GM19328 (cell line): ENCODE data around the gene SLC40A1.

Source experiments
- ATAC-seq: cut with Tn5 transposase; IDR thresholded peaks from one replicate; pipeline ENCODE4 v1.9.1; 2021; ENCODE audit warnings: mild to moderate bottlenecking, moderate library complexity; ENCODE audit not compliant: unreplicated experiment

The SLC40A1 gene

DNA sequence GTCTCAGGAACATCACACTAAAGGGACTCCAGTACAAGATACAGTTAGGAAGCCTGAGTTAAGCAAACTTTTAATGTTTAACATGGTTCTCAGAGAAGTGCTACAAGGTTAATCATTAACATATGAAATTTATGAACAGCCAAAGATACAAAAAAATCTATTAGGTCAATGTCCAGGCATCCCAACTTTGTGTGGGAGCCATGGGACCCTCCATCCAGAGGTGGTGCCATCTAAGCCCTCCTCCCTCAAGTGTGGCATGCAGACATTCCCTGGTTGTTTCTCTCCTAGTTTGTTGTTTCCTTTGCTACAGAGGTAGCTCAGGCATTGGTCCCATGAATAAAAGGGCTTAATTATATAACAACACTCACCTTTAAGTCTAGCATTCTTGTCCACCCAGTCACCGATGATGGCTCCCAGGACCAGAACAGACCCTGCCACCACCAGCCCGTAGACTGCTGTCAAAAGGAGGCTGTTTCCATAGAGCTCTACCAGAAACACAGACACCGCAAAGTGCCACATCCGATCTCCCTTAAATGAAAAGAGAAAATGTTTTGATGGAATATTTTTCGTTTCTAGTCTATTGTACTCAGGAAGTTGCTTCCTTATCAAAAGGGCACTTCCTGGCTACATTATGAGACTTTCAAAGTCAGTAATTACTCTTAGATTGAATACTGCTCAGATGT is 5.7 kb downstream of the SLC40A1 start:
- ATAC-seq = no peak

DNA sequence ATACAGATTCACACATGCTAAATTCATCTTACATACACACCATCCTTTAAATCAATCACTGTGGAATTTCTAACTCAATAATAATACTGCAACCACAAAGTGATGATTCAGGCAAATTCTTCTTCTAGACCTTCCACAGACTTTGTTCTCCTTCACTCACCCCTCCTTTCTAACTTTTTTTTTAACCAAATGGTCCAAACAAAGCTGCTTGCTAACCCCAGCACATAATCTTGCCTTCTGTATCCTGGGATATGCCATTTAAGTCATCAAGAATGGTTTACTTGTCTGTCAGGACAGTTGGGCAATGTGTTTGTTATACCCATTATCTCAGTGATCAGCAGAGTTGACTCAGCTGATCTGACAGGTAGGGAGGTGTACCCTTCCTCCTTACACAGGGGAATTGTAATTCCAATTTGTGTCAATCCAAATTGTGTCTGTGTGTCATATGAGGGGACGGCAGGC is 10.0 kb downstream of the SLC40A1 start:
- no peak for ATAC-seq

DNA sequence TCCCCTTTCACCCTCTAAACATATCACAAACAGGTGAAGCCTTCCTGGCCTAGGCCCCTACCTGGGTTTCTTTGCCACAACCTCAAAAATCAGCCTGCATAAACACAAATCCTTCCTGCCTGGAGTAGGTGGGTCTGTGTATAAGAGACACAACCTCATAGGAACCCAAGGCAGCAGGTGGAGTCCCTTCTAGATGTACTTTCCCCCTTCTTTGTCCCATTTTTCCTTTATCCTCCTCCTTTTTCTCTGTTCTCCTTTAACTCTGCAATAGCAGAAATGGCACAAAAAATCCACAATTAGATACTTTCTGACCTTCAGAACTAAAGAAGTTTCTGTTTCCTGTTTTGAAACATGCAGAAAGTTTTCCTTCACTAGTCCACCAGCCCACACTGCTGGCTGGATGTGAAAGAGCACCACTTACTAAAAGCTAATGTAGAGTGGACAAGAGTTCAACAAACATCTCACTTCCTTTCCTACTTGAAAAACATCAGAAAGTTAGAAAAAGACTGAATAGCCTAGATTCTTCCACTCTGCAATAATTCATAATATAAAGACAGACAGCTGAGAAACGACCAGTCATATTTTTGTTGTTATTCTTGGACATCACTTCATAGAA is 11.2 kb downstream of the SLC40A1 start:
- no peak for ATAC-seq

DNA sequence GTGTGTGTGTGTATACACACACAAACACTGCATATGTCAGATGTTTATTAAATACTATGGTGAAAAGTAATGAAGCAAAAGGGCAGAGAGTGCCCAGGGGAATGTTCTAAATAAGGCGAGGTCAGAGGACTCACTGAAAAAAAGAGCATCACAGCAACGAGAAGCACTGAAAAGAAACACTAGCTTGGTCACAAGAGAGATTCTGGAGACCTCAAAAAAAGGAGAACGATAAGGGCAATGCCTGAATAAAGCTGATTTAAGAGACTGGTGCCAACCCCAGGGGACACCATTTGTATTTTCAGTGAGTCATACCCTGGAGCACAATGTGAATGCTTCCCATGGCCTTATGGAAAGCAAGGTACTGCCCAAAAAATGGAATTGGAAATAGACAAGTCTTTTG is 14.5 kb downstream of the SLC40A1 start:
- ATAC-seq = no peak

DNA sequence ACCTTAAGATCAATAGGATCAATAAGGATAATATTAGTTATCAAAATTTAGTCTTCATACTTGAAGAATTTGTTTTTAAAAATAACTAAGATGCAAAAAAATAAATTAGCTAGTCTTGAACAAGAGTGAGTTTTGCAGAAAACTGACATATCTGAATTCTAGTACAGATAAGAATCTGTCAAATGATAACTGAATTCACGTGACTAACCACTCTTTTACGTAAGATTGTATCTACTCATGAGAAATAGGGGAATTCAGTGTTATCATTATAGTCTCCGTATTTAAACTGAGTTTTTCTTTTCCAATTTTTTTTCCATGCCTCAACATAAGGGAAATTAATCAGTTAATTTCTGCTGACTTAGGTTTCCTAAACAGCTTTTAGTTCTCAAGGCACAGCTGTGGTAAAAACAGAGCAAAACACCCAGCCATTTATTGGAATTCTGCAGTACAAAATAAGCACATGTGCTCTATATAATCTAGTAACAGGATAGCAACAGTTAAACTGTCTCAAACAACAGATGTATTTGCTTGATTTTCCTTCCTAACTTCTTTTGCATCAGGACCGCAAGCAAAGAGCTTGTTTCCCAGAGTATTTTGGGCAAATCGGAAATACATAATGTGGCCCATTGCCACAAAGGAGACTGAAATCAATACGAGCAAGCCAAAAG is 19.1 kb downstream of the SLC40A1 start:
- no peak for ATAC-seq

DNA sequence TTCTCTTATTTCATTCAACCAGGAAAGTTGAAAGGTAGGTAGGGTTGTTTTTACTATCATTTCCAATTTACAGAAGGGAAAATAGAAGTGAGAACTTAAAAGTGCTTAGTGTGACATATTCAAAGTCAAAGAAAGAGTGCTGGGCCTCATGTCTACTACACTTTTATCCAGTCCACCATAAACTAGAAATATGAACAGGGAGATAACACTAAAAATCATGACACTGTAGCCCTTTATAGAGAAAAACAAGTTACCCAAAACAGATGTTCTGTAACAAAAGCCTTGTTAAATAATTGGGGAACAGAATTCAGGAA is 20.4 kb downstream of the SLC40A1 start:
- no peak for ATAC-seq

DNA sequence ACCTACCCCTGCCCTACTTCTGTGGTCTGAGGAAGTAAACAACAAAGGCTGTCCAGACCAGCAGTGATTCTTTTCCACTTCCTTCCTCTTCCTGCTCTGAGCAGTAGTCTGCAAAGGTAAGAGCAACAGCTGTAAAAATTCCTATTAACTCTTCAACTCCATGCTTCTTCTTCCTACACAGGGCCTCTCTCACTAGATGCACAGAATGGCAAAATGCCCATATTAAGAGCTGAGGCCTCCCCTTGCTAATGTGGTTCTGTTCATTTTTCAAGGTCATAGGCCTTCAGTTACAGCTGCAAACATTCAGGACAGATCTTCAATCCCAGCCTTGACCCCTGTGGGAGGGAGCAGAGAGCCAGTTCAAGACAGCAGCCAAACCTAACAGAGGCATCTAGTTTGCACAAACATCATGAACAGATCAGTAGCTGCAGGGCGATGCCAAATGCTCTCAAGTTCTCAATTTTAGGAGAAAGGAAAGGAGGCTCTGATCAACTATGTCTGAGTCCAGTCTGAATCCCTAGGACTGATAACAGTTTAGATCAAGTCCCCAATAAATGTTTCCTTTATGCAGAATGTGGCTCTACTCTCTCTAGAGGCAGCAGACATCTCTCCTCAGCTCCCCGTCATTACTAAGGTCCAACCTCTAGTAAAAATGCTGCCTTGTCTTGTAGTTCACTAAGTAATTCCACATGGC is 20.9 kb downstream of the SLC40A1 start:
- ATAC-seq = no peak

DNA sequence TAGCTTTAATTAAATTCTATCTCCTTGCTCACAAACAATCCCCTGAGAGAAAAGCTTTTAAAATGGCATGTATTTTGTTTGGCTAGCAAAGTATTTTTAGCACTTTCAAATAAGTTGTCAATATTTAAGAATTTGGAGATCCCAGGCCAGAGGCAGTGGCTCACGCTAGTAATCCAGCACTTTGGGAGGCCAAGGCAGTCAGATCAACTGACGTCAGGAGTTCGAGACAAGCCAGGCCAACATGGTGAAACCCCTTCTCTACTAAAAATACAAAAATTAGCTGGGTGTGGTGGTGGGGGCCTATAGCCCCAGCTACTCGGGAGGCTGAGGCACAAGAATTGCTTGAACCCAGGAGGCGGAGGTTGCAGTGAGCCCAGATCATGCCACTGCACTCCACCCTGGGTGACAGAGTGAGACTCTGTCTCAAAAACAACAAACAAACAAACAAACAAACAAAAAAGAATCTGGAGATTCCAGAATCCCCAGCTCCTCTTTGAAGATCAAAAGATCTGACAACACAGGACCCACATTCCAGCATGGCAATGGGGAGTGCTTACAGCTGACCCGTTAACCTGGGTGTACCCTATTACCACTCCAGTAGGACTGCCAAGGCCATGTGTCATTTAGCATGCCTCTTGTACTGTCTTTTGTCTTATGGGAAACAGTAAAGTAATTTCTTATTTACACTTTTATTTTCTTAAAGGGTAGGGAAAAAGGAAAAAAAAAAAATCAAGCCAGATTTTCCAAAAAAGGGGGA is 21.9 kb downstream of the SLC40A1 start:
- no peak for ATAC-seq

DNA sequence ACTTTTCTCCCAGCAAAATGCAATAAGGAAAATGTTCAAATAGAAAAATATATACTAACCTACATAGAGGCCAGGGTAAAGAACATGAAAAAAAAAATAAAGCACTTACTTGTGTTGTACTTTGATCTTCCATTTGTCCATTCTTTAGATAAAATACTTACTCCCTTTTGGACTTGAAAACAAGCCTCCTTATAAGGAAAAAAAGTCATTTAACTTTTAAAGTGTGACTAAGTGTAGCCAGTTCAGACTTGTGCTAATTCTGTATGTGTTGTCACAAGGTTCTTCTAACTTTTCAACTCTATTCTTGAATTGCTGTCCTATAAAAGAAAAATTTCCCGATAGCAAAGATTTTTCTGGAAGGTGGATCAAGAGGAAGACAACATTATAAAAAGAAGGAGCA is 23.2 kb downstream of the SLC40A1 start:
- no peak for ATAC-seq

DNA sequence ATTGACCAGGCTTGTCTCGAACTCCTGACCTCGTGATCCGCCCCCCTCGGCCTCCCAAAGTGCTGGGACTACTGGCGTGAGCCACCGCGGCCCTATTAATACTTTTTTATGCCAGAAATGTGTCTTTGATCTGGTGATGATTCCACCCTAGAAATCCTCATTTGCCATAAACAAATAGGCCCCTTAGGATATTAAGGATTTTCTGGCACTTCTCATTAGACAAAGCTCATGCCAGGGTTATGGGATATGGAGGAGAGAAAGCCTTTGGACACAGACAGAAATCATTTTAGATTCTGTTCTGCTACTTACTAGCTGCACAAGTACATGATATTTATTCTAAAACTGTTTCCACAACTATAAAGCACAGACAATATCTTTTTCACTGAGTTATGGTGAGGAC is 24.1 kb downstream of the SLC40A1 start:
- ATAC-seq = no peak

DNA sequence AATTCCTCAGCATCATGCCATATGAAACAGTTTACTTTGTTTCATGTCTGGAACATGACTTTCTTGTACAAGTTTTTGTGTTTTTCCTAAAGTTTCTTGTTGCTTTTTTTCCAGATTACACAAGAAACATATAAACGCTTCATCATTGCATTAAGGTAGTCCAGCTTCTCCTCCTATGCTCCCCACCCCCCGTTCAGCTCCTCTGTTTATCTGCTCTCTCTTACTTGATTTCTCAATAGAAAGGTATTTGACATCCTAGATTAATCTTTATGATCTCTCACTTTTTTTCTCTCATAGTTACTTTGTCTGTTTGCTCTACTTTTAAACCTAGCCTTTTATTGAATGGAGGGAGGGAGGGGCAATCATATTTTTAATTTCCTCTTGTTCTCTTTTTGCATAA is 25.4 kb downstream of the SLC40A1 start:
- no peak for ATAC-seq

DNA sequence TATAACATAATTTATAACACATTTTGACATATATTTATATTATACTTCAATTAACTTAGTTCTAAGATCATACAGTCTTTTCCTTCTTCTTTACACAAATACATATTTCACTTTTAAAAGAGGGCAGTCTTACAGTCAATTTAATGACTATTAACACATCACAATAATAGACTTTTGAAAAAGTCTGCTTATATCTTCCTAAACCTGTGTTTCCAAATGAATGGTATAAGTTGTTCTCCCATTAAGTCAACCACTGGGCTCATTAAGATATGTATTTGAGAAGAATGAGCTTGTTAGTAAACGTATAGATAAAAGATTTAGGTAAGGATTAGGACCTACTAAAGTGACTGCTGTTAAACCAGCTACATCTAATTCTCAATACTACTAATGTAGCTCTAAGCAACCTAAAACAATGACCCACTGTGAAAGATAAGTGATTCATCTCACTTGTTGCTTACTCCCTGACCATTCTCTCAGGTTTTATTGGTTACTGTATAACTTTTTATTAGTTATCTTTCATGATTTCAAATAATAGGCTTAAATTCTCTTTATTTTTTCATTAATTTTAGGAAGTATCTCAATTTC is 27.0 kb downstream of the SLC40A1 start:
- no peak for ATAC-seq

DNA sequence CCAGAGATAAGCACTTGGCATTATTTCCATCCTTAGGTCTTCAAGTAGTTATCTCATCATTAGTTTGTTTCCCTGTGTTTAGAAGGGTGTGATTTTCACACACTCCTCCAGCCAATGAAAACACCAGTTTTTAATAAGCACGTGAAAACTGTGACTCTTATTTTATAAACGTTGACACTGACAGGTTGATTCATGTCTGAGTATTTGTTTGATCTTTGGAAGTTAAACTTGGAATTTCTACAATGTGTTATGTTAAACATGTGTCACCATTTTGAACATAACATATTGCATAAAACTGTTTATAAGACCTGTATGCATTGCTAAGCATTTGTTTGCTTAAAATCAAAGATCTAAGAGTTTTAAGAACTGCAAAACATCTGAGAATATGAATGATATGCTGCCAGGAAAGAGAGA is 27.6 kb downstream of the SLC40A1 start:
- ATAC-seq = no peak

DNA sequence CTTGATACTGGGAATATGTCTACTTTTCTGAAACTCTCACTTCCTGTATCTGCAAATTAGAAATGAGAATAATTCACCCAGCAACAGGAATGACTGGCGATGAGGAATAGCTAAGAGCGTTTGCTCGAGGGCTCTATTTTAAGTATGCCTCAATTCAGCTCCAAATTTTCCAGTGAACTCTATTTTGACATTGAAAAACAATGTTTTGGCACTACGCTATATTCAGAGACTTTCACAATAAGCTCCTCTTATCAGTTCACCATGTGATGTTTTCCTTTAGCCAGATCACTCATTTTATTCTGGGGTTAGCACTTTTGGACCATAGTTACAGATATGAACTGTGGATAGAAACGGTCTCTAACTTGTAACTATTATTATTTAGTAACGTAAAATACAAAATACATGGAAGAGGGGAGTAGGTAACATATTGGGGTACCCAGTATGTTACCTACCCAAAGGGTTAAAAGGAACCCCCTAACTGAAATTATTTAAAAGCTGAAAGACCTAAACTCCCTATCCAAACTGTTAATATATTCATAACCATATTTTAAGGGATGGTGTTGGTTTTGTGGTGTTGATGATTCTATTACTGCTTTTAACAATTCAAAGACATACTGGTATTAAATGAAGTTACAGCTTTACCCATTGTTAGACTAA is 28.1 kb downstream of the SLC40A1 start:
- no peak for ATAC-seq

DNA sequence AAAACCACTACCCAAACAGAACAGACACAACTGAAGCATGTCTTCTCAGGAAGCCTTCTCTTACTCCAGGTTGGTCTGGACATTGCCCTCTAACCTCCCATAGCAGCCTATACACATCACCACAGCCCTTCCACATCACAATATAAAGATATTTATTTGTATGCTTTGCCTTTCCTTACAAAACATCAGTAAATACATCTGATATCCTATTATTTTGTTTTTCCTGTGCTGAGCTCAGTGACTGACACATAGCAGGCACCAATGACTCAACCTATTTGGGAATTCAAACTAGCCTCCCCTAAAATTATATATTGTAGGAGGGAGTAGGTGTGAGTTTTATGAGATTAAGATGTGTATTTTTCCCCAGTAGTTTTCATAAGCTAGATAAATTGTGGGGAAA is 28.8 kb downstream of the SLC40A1 start:
- no peak for ATAC-seq

DNA sequence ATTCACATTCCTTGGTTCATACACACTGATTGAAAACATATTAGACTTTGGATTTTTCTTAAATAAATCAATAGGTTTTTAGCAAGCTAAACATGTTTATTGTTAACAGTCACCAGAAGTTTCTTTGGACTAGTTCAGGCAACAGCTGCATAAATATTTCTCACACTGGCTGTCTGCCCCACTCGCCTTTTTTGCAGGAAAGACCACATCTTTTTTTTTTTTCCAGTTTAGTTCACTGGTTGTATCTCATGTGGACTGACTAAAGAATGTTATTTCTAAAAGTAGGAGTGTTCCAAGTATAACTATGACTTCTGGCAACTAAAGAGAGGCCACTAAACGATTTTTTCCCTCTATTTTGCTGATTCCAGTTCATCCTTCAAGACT is 31.1 kb downstream of the SLC40A1 start:
- ATAC-seq = no peak

DNA sequence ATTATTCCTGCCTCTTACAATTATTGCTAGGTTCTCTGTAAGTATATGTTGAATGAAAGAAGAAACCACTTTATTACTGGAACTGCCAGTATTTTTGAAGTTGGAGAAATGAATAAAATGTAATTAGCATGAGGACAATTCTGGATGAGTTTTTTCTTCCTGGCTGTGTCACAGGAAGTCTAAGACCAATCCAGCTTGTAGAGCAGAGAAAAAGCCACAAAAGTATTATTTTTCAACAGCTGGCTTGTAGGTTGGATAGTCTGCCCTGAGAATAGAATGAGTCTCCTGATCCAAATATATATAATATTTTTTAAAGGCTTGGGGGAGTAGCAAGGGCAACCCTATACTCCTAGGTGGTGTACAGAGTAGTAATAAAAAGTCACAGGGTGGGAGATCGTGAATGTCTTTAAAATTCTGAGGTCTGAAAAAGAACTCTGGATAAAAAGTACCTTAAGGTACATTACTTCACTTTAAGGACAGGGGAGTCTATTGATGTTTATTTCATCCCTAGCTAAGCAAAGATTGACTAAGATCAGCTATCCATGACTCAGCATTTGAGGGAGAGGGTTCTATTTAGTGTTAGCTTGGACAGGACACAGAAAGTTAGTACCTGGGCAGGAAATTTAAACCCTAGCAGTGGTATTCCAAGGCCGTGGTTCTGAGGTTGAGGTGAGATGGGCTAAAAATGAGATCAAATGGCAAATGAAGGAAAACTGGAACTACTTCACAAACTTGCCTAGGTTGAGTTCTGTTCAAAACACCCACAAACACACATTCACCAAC is 31.7 kb downstream of the SLC40A1 start:
- ATAC-seq = no peak

DNA sequence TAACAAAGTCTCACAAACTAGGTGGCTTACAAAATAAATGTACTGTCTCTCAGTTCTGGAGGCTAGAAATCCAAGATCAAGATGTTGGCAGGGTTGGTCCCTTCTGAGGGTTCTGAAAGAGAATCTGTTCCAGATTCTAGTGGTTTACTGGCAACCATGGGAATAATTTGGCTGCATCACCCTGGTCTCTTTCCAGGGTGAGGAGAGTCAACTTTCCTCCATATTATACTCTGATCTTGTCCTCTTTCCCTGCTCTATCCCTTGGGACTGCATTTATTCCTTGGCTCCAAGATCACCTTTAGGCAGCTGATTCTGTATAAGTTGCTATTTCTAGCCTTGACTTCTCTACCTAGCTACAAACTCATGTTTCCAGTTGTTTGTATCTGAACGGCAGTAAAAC is 35.2 kb downstream of the SLC40A1 start:
- ATAC-seq = no peak

DNA sequence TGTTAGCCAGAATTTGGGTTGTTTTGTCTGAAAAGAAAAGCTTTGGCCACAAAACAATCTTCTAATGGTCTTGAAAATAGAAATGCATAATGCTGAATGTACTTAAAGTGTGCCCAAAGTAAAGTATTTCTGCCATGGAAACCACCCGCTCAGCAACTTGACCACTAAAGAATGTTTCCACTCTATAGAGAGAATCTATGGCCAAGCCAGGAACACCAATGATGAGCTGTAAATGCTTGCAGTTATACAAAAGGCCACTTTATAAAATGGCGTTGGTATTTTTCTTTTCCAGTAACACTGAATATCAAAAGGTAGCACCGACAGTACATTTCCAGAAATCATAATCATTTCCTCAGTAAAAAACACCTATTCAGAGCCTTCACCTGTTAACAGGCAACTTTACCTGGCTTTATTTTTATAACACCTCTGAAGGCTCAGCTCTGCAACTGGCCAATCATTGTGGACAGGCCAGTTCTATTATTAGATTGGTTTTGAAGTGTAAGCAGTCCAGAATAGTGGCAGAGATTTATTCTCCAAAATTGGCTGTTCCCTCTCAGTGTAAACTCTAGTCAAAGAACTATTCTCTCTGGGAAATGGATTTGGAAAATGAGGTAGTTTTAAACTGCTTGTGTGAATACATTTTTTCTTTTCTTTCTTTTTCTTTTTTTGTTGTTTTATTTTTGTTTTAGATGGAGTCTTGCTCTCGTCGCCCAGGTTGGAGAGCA is 36.1 kb downstream of the SLC40A1 start:
- no peak for ATAC-seq
